ENCODE results near the gene NR5A1. TPM values are rescaled to one million over a fixed set of nuclear protein-coding genes. Genes with fewer than 3 reads are reported as not detected.

The NR5A1 gene
- total RNA-seq, 1 donor from 2014 or later = 1.0 TPM

DNA sequence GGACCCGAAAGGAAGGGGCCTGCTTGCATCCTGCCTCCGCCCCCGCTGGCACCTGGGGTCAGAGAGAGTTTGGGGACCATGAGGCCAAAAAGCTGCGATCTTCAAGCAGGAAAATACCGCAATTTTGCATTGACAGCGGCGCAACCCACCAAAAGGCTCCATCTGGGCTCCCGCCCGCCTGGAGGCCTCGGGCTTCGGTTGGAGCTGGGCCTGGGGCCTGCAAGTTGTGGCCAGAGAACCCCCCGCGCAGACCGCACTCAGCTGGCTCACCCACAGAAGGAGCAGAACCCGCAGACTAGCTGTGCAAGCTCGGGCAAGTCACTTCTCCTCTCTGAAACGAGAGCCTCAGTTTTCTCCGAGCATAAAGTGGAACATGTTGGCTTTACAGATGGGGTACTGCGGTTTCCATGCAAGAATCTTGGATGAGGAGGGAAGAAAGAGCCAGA, 1.3 kb downstream of the NR5A1 start:
- no peak overlapping the region for H3K27ac Mint-ChIP-seq
- no peaks in the 10 kb centered on the region for H3K9me3 ChIP-seq (ENCODE audit: low read depth)
- H3K9ac ChIP-seq = no peak overlapping the region
- DNase-seq (ENCODE audit: low spot score) = no peak
- peaks cover 58% of the 10 kb centered on the region for H3K27me3 ChIP-seq
- no peak overlapping the region for H3K4me3 ChIP-seq
- H3K4me3 Mint-ChIP-seq = no peak overlapping the region
- H2AFZ ChIP-seq (replicated peaks) = no peak overlapping the region
- H3K9me3 Mint-ChIP-seq = no peaks in the 10 kb centered on the region
- H3K4me1 Mint-ChIP-seq = peaks cover 6% of the 10 kb centered on the region
- H3K79me2 ChIP-seq (ENCODE audit: low read depth) = no peaks in the 10 kb centered on the region
- H3K27me3 Mint-ChIP-seq (ENCODE audit: insufficient read depth, low read depth) = peaks cover 37% of the 10 kb centered on the region
- peaks cover 6% of the 10 kb centered on the region for H3K4me1 ChIP-seq
- H3K36me3 Mint-ChIP-seq = no peaks in the 10 kb centered on the region
- TF ChIP-seq EZH2 (IDR thresholded peaks at IDR 0.05) (no peak), EZH2phosphoT487 (IDR thresholded peaks at IDR 0.05) (no peak)
- TF ChIP-seq, protein P1, sequence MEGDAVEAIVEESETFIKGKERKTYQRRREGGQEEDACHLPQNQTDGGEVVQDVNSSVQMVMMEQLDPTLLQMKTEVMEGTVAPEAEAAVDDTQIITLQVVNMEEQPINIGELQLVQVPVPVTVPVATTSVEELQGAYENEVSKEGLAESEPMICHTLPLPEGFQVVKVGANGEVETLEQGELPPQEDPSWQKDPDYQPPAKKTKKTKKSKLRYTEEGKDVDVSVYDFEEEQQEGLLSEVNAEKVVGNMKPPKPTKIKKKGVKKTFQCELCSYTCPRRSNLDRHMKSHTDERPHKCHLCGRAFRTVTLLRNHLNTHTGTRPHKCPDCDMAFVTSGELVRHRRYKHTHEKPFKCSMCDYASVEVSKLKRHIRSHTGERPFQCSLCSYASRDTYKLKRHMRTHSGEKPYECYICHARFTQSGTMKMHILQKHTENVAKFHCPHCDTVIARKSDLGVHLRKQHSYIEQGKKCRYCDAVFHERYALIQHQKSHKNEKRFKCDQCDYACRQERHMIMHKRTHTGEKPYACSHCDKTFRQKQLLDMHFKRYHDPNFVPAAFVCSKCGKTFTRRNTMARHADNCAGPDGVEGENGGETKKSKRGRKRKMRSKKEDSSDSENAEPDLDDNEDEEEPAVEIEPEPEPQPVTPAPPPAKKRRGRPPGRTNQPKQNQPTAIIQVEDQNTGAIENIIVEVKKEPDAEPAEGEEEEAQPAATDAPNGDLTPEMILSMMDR (IDR thresholded peaks at IDR 0.05) = no peak
- no peaks in the 10 kb centered on the region for H4K20me1 ChIP-seq (ENCODE audit: low read depth)
- no peak overlapping the region for H3K27ac ChIP-seq
- peaks cover 19% of the 10 kb centered on the region for H3F3A ChIP-seq (ENCODE audit: low read depth)
- no peaks in the 10 kb centered on the region for H3K36me3 ChIP-seq
- H3K4me2 ChIP-seq = no peak overlapping the region

DNA sequence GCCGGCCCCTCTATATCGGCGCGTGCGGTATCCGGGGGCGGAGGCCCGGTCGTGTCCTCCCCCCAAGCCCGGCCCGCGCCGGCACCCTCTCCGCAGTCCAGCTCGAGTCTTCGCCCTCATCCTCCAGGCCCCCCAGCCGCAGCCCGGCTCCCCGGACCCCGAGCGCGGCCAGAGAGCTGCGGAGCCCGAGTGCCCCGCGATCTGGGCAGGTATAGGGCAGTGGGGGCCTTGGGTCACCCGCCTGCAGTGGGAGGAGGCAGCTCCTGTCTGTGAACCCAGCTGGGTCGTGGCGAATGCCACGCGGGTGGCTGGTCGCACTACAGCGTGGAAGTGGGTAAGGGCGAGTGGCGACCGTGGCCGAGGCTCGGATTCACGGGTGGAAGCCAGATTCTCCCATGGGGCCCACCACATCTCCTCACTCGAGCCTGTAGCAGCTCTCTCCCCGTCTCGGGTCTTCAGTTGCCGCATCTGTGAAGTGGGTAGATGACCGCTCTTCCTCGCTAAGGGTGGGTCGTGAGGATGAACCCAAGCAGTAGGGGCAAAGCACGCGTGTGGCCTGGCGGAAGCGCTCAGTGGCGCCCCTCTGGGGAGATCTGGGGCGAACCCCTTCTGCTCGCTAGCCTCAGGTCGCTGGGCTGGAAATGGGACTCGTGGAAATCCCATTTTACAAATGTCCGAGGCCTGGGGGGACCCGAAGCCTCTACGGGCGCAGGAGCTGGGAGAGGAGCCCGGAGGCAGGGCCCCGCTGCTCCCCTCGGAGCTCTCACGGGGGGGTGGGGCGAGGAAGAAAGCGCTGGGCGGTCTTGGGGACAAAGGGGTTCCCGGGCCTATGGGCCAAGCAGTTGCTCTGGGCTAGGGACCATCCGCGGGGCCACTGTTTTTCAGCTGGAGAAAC, 1.9 kb downstream of the NR5A1 start:
- Mint-ChIP-seq H3K27ac (no peak overlapping the region), H3K4me3 (peak overlapping the region; percentile 77), H3K9me3 (no peaks in the 10 kb centered on the region), H3K4me1 (peaks cover 6% of the 10 kb centered on the region), H3K27me3 (ENCODE audit: insufficient read depth, low read depth) (peaks cover 37% of the 10 kb centered on the region), H3K36me3 (no peaks in the 10 kb centered on the region)
- Histone ChIP-seq H3K27me3 (peaks cover 62% of the 10 kb centered on the region), H3K4me2 (peak overlapping the region; percentile 80), H3K36me3 (no peaks in the 10 kb centered on the region), H3K27ac (no peak overlapping the region), H2AFZ (replicated peaks) (no peak overlapping the region), H3F3A (ENCODE audit: low read depth) (peaks cover 19% of the 10 kb centered on the region), H3K4me3 (peak overlapping the region; percentile 51), H3K4me1 (peaks cover 6% of the 10 kb centered on the region), H3K79me2 (ENCODE audit: low read depth) (no peaks in the 10 kb centered on the region), H4K20me1 (ENCODE audit: low read depth) (no peaks in the 10 kb centered on the region), H3K9me3 (ENCODE audit: low read depth) (no peaks in the 10 kb centered on the region), H3K9ac (no peak overlapping the region)
- DNase-seq (ENCODE audit: low spot score) = peak; percentile 54
- TF ChIP-seq EZH2phosphoT487 (IDR thresholded peaks at IDR 0.05) (peak; percentile 30), EZH2 (IDR thresholded peaks at IDR 0.05) (no peak)
- TF ChIP-seq, protein P1 (IDR thresholded peaks at IDR 0.05) = peak; percentile 37

DNA sequence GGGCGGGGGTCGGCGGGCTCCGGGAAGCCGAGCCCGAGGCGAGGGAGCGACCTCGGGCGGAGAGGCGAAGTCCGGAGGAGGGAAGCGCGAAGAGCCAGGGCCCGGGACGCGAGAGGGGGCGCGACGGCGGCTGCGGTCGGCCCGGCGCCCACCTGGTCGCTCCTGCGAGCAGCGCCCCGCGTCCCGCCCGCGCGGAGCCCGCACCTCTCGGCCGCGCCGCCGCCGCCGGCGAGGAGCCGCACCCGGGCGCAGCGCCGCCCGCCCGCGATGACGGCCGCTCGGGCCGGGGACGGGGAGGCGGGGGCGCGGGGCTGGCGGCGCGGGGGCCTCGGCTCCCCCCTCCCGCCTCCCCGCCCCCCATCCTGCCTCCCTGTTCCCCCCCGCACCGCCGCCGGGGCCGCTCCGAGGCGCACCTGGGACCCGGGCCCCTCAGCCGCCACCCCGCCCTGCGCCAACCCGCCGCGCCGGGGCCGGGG, 2.6 kb downstream of the NR5A1 start:
- no peaks in the 10 kb centered on the region for H3K36me3 ChIP-seq
- Mint-ChIP-seq H3K4me1 (peaks cover 6% of the 10 kb centered on the region), H3K27me3 (ENCODE audit: insufficient read depth, low read depth) (peaks cover 37% of the 10 kb centered on the region), H3K9me3 (no peaks in the 10 kb centered on the region), H3K36me3 (no peaks in the 10 kb centered on the region), H3K27ac (no peak overlapping the region), H3K4me3 (no peak overlapping the region)
- peak overlapping the region; percentile 67 for H2AFZ ChIP-seq (replicated peaks)
- no peaks in the 10 kb centered on the region for H3K79me2 ChIP-seq (ENCODE audit: low read depth)
- peaks cover 19% of the 10 kb centered on the region for H3F3A ChIP-seq (ENCODE audit: low read depth)
- no peaks in the 10 kb centered on the region for H3K9me3 ChIP-seq (ENCODE audit: low read depth)
- peak overlapping the region; percentile 51 for H3K4me3 ChIP-seq
- DNase-seq (ENCODE audit: low spot score) = peak; percentile 59
- H4K20me1 ChIP-seq (ENCODE audit: low read depth) = no peaks in the 10 kb centered on the region
- H3K27ac ChIP-seq = no peak overlapping the region
- H3K9ac ChIP-seq = no peak overlapping the region
- TF ChIP-seq, protein P1 (IDR thresholded peaks at IDR 0.05) = no peak
- TF ChIP-seq EZH2 (IDR thresholded peaks at IDR 0.05) = no peak
- TF ChIP-seq EZH2phosphoT487 (IDR thresholded peaks at IDR 0.05) = no peak
- peaks cover 69% of the 10 kb centered on the region for H3K27me3 ChIP-seq
- peaks cover 6% of the 10 kb centered on the region for H3K4me1 ChIP-seq
- H3K4me2 ChIP-seq = peak overlapping the region; percentile 80
